OCI-LY1 (cell line): ENCODE results near the gene GASK1A.

Experiments
- CTCF ChIP-seq: fragments of 200-600 bp; sonication (generic), shearing (Covaris generic); IDR thresholded peaks from 2 replicates; pipeline ENCODE4 v1.5.1; 2017; ENCODE audit warnings: mild to moderate bottlenecking, antibody characterized with exemption, low read length, moderate library complexity, mixed read lengths
- EZH2 ChIP-seq: fragments of 200-600 bp; sonication (generic), shearing (Covaris generic); IDR thresholded peaks from 2 replicates; pipeline ENCODE4 v1.8.0; 2017; ENCODE audit warnings: borderline replicate concordance, mixed run types, mild to moderate bottlenecking, antibody characterized with exemption, low read length, moderate library complexity, mixed read lengths

- no peak for TF ChIP-seq CTCF
- no peak for TF ChIP-seq EZH2
These were observed 102.7 kb downstream of the GASK1A start for GRCh38 chr3:43081796-43082195.
